Right lobe of liver (tissue), 6 donors: ENCODE results near the gene GLTP. TPM values are rescaled to one million over a fixed set of nuclear protein-coding genes. Genes with fewer than 3 reads are reported as not detected.
A peak's percentile ranks its signal among the peaks of the same experiment; 100 is the strongest.

Experiments used
- ATAC-seq, 4 donors: fragments of 200-7000 bp; cut with Tn5 transposase; one replicate each; pipeline ENCODE4 v1.9.1; 2020; ENCODE audit warnings: mild to moderate bottlenecking in 4 of 4, moderate library complexity in 4 of 4
- DNase-seq, 3 donors: peaks; one replicate each; pipeline ENCODE4 v3.0.0-alpha.2; 2020
- H3K27ac ChIP-seq, 3 donors: fragments of 200-600 bp; one replicate each; pipeline ENCODE4 v1.8.0; 2022
- H3K27me3 ChIP-seq, 2 donors: fragments of 200-600 bp; one replicate each; pipeline ENCODE4 v1.8.0; 2022
- H3K36me3 ChIP-seq, 4 donors: fragments of 200-600 bp; sonication (generic) in 1 of 4; one replicate each; pipeline versions ENCODE4 v1.5.1 to v1.8.0; 2017 to 2022; ENCODE audit warnings: control low read depth in 1 of 4
- H3K4me1 ChIP-seq, 4 donors: fragments of 200-600 bp; sonication (generic) in 1 of 4; one replicate each; pipeline versions ENCODE4 v1.5.1 to v1.8.0; 2017 to 2022; ENCODE audit warnings: control low read depth in 1 of 4
- H3K4me3 ChIP-seq, 3 donors: fragments of 200-600 bp; one replicate each; pipeline ENCODE4 v1.8.0; 2022
- H3K9me3 ChIP-seq, 4 donors: fragments of 200-600 bp; sonication (generic) in 1 of 4; one replicate each; pipeline versions ENCODE4 v1.5.1 to v1.8.0; 2017 to 2022; ENCODE audit warnings: control low read depth in 1 of 4
- CTCF ChIP-seq, 4 donors: fragments of 200-600 bp in 3 of 4; fragments of 450-650 bp in 1 of 4; IDR thresholded peaks; one replicate each; pipeline versions ENCODE4 v1.5.1 to v1.8.0; 2016 to 2022; ENCODE audit warnings: antibody characterized with exemption in 4 of 4, mild to moderate bottlenecking in 2 of 4
- POLR2A ChIP-seq: fragments of 450-650 bp; IDR thresholded peaks from one replicate; pipeline ENCODE4 v1.6.1; 2017; ENCODE audit warnings: antibody characterized with exemption, mild to moderate bottlenecking
- WGBS: methylation state at CpG from one replicate; pipeline ENCODE4 v1.1.6; 2018; ENCODE audit warnings: low coverage, low lambda C conversion rate; ENCODE audit not compliant: insufficient coverage; ENCODE audit errors: missing lambda C conversion rate; 5-methylcytosine and 5-hydroxymethylcytosine counted together
- intact Hi-C, 2 donors: fragments of 100-400 bp; cut with DNase I; formaldehyde crosslinking; loops; one replicate each; pipeline versions ENCODE4 v1.11.2 to v1.14.1; 2022
- total RNA-seq, 6 experiments: library from RNA; depleted of rRNA in 2 of 6; stranded (reverse); fragments of >200 nt in 2 of 6; fragmentation: NEBNext Ultra II Directional in 3 of 6; extraction: Animal tissue kit (Norgen Biotek cat#: 25700) in 3 of 6; gene quantifications; one replicate each; pipeline versions ENCODE4 v1.1.0 to v1.2.4, GENCODE V29; 2016 to 2023
- donor health status: DM: no; HTN: yes; CAD: no.
- donor health status: DM: no; HTN: no; CAD: no.
- donor health status: DM: no; HTN: no; CAD: no.
- donor health status: DM: no; HTN: yes; CAD: no.
- donor health status: DM: no; HTN: yes; CAD: no.

Gene GLTP
- total RNA-seq, 6 experiments from 2014 or later: 9.8 to 20.8 (median 13.6) TPM

GRCh38 chr12:109880938-109881337, 597 bp upstream of the GLTP start:
- no peaks in the 10 kb centered on the region for H3K9me3 ChIP-seq
- no peak overlapping the region for H3K27ac ChIP-seq
- peak overlapping the region; percentile 54 to 79 (median 74) for H3K4me3 ChIP-seq
- H3K4me1 ChIP-seq: peaks cover 0 to 11% (median 5%) of the 10 kb centered on the region in 4 donors
- 6% methylated on average over 9 of the region's 9 CpGs for WGBS
- TF ChIP-seq POLR2A: no peak
- no peak for TF ChIP-seq CTCF (IDR thresholded peaks at IDR 0.05)
- no peaks in the 10 kb centered on the region for H3K36me3 ChIP-seq
- no peaks in the 10 kb centered on the region for H3K27me3 ChIP-seq
- intact Hi-C loops: no loop called here
- peak; percentile 2 to 10 (median 8) for ATAC-seq
- DNase-seq: no peak

GRCh38 chr12:109879351-109880042, 844 bp downstream of the GLTP start:
- no peak for DNase-seq
- peak overlapping the region; percentile 66 to 79 (median 74) for H3K4me3 ChIP-seq
- ATAC-seq: no peak
- H3K27me3 ChIP-seq: no peaks in the 10 kb centered on the region
- 9% methylated on average over 10 of the region's 13 CpGs for WGBS
- intact Hi-C loops: no loop called here
- TF ChIP-seq POLR2A (no peak), CTCF (IDR thresholded peaks at IDR 0.05) (no peak)
- H3K27ac ChIP-seq: peak overlapping the region; percentile 58 to 74 (median 65)
- H3K9me3 ChIP-seq: no peaks in the 10 kb centered on the region
- no peaks in the 10 kb centered on the region for H3K36me3 ChIP-seq
- peaks cover 0 to 11% (median 5%) of the 10 kb centered on the region in 4 donors for H3K4me1 ChIP-seq

- peaks cover 0 to 11% (median 5%) of the 10 kb centered on the region in 4 donors for H3K4me1 ChIP-seq
- intact Hi-C loops: no loop called here
- no peak for DNase-seq
- H3K4me3 ChIP-seq: peak overlapping the region; percentile 0 to 79 (median 66)
- H3K27ac ChIP-seq: no peak overlapping the region
- TF ChIP-seq POLR2A (no peak), CTCF (IDR thresholded peaks at IDR 0.05) (no peak)
- H3K36me3 ChIP-seq: no peaks in the 10 kb centered on the region
- WGBS: 71% methylated on average over 6 of the region's 7 CpGs
- H3K27me3 ChIP-seq: no peaks in the 10 kb centered on the region
- ATAC-seq: no peak
- H3K9me3 ChIP-seq: no peaks in the 10 kb centered on the region
These were observed 1.6 kb downstream of the GLTP start for GRCh38 chr12:109878749-109879148.

GRCh38 chr12:109878247-109878625, 2.1 kb downstream of the GLTP start:
- TF ChIP-seq POLR2A (no peak), CTCF (IDR thresholded peaks at IDR 0.05) (no peak)
- no peaks in the 10 kb centered on the region for H3K9me3 ChIP-seq
- no peaks in the 10 kb centered on the region for H3K27me3 ChIP-seq
- no peak overlapping the region for H3K27ac ChIP-seq
- WGBS: 100% methylated on average over 1 of the region's 3 CpGs
- H3K4me1 ChIP-seq: peaks cover 0 to 11% (median 5%) of the 10 kb centered on the region in 4 donors
- ATAC-seq: no peak
- DNase-seq: no peak
- H3K36me3 ChIP-seq: no peaks in the 10 kb centered on the region
- intact Hi-C loops: no loop called here
- H3K4me3 ChIP-seq: no peak overlapping the region
